HG03135 (cell line): ENCODE measurements around the gene FDXR.
A peak's percentile ranks its signal among the peaks of the same experiment; 100 is the strongest.
"Not testable (repeated sequence)": the region's sequence is repeated elsewhere in the genome, so short reads cannot be mapped to it uniquely, and the experiment has no call there.

Experiments
- ATAC-seq: cut with Tn5 transposase; IDR thresholded peaks from one replicate; pipeline ENCODE4 v1.9.1; 2021; ENCODE audit warnings: mild to moderate bottlenecking, moderate library complexity; ENCODE audit not compliant: unreplicated experiment

Gene FDXR

DNA sequence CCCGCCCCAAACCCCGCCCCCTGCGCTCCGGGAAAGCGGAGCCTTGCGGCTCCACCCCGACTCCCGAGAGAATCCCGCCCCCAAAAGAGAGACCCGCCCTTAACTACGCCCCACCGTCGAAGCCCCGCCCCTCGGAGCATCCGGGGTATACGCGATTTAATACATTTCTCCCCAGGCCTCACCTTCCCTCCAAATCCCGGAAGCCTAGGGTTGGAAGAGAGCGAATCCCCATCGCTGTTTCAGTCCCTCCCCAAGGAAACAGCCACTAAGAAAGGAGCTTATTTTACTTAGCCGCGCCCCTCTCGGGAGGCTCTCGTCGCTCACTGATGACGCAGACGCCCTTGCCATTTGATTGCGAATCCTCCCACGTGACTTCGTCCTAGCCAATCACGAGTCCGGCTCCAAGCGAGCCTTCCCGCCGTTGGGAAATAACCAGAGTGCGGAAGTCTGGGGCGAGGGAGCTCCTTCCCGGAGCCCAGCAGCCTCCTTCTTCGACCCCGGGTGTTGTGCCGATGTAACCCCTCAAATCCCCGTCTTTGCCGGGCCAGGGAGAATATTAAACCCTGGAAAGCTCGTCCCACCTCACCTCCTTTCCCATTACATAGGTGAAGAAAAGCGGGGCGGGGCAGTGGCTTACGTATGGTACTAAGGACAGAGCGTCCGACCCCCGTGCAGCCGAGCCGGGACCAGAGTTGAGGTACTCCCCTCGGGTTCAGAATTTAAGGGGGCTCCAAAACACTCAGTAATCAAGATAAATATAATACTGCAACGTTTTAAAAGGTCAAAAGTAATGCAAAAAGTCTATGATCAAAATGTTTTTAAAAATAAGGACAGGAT is 461 bp upstream of the FDXR start:
- ATAC-seq, result peak; percentile 89

GRCh38 chr17:74871356-74872076 is 1.3 kb downstream of the FDXR start:
- ATAC-seq, result no peak

DNA sequence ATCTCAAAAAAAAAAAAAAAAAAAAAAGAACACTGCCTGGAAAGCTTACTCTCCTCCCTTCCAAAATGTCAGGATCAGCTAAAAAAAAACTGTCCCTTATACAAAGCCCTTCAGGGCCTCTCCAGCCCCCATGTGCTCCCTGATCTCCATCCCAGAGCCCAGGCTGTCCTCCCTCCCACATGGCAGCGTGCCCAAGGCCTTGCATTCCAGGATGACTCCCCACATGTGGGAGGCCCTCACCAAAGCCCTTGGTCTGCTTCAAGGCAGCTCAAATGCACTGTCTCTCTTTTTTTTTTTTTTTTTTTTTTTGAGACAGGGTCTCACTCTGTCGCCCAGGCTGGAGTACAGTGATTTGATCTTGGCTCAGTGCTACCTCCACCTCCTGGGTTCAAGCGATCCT is 2.3 kb downstream of the FDXR start:
- no peak for ATAC-seq

DNA sequence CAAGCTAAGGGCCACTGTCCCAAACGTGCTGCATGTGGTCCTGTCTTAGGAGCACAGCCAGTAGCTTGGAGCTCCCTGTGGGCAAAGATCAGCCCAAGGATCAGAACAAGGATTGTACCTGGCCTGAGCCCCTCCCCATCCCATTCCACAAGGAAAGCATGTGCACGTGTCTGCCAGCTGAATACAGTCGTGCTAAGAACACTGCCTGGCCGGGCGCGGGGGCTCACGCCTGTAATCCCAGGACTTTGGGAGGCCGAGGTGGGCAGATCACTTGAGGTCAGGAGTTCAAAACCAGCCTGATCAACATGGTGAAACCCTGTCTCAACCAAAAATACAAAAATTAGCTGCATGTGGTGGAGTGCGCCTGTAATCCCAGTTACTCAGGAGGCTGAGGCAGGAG is 2.8 kb downstream of the FDXR start:
- ATAC-seq, result not testable (repeated sequence)

GRCh38 chr17:74868908-74869255 is 3.9 kb downstream of the FDXR start:
- no peak for ATAC-seq

GRCh38 chr17:74868251-74868907 is 4.4 kb downstream of the FDXR start:
- no peak for ATAC-seq

DNA sequence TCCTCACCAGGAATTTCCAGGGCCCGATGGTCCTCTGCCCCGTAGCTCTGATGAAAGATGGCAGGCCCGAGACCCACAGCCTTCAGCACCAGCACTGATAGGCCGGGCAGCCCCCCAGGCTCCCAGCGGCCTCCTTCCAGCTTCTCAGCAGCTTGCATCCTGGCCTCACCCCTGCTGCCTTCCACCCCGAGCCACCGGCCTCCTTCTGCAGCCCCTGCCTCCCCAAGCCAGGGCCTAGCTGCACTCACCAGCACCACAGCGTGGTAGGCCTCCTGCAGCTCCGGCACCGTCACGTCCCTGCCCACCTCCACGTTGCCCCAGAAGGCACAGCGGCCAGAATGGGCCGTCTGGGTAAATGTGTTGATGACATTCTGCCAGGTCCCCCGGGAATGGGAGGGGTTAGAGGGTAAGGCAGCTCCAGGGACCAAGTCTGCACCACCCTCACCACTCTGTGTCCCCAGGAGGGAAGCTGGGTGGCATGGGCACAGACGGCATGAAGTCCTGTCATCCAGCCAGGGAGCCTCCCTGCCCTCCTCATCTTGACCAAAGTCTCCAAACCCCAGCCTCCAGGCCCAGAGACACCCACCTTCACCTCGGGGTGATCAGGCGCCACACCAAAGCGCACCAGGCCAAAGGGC is 6.5 kb downstream of the FDXR start:
- ATAC-seq, result no peak

- ATAC-seq, result no peak
These were observed 7.1 kb downstream of the FDXR start for GRCh38 chr17:74865504-74866197.

- no peak for ATAC-seq
These were observed 7.9 kb downstream of the FDXR start for GRCh38 chr17:74864866-74865395.

DNA sequence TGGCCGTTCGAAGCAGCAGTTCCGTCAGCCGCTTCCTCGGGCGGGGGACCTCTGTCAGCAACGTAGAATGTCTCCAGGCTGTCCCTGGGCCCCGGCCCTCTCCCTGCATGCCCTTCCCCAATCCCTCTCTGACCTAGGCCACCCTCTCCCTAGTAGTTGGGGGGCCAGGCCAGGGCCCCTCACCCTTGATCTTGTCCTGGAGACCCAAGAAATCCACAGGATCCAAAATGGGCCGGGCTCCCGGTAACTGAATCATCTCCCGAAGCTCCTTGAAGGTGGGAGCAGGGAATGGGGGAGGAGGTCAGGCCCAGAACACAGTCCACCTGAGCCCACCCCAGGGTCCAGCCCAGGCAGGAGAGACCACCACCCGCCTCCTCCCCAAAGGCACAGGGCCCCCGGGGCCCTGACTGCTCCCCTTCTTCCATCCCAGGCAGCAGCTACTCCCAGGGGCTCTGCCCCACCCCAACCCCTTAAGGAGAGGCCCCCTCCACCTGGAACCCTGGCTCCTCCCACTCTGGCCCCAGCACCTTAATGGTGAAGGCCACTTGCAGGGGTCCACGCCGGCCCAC is 8.4 kb downstream of the FDXR start:
- ATAC-seq, result no peak

GRCh38 chr17:74863420-74864296 is 9.1 kb downstream of the FDXR start:
- ATAC-seq, result no peak

DNA sequence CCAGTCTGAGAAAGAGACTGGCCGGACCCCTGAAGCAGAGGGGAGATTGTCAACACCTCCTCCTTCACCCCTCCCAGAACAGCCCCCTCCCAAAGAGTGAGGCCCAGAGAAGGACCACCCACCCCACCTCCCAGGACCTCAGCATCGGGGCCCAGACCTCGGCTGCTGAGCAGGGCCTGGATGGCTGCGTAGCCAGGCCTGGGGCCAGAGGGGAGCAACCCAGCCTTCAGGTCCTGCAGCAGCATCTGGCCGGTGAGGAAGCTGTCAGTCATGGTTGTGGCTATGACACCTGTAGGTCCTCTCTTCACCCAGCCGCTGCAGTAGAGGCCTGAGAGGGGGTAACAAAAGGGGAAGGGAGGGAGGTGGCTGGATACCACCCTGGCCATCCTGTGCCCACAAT is 9.9 kb downstream of the FDXR start:
- no peak for ATAC-seq

GRCh38 chr17:74862108-74862901 is 10.5 kb downstream of the FDXR start:
- no peak for ATAC-seq

DNA sequence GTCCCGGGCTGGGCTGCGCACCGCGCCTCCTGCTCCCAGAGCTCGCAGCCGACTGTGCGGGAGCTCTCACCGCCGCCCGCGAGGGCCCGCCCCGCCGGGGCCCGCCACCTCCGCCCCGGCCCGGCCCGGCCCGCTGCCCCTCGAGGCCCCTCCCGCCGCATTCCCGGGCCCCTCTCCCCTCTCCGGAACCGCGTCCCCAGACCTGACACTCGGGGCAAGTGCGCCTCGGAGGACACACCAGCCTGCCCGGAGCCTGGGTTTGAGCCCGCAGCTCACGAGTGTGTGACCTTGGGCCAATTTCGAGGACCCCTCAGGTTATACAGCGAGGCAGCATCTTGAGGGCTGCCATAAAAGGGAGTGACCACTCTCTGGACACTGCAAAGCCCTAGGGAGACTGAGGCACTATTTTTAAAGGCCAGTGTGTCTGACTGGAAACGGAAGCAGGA is 11.1 kb downstream of the FDXR start:
- ATAC-seq, result no peak

GRCh38 chr17:74860872-74861661 is 11.7 kb downstream of the FDXR start:
- no peak for ATAC-seq

- no peak for ATAC-seq
These were observed 12.4 kb downstream of the FDXR start for GRCh38 chr17:74860229-74860871.
